Fibroblast of villous mesenchyme (primary cell): Measurements from ENCODE around the gene RSPH1. TPM values are rescaled to one million over a fixed set of nuclear protein-coding genes. Genes with fewer than 3 reads are reported as not detected.

Experiments
- DNase-seq: peaks from one replicate; pipeline ENCODE4 v3.0.0-alpha.2; 2010; ENCODE audit warnings: low read depth
- H3K4me3 ChIP-seq: 2 replicates; pipeline ENCODE4 v1.5.1; 2011; ENCODE audit warnings: low read depth, mild to moderate bottlenecking, low read length
- total RNA-seq: library from RNA; depleted of rRNA; stranded (reverse); fragments of >200 nt; gene quantifications from 2 replicates; pipeline ENCODE4 v1.2.3, GENCODE V29; 2012
- TF ChIP-seq, protein P1 (sequence below): IDR thresholded peaks from 2 replicates; pipeline ENCODE4 v1.5.1; 2012; ENCODE audit warnings: low read depth, mild to moderate bottlenecking, low read length; ENCODE audit not compliant: insufficient read depth

The RSPH1 gene
- total RNA-seq, 1 donor, result not detected

DNA sequence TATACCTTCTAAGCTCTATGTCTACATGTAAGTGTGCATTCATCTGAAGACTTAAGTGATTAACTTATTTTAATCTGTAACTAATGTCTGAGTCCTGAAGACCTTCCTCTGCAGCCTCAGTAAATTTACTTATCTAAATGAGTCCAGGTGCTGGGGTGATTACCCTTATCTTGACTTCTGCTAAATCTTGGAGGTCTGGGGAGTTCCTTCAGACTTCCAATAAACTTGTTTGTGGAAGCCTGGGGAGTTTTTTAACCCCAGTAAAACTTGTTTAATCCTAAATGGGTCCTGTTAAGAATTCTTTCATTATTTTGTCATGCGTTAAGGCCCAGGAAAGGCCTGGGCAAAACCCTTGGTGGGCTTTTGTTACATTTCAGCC, 37.0 kb downstream of the RSPH1 start:
- no peak for DNase-seq
- TF ChIP-seq, protein P1, sequence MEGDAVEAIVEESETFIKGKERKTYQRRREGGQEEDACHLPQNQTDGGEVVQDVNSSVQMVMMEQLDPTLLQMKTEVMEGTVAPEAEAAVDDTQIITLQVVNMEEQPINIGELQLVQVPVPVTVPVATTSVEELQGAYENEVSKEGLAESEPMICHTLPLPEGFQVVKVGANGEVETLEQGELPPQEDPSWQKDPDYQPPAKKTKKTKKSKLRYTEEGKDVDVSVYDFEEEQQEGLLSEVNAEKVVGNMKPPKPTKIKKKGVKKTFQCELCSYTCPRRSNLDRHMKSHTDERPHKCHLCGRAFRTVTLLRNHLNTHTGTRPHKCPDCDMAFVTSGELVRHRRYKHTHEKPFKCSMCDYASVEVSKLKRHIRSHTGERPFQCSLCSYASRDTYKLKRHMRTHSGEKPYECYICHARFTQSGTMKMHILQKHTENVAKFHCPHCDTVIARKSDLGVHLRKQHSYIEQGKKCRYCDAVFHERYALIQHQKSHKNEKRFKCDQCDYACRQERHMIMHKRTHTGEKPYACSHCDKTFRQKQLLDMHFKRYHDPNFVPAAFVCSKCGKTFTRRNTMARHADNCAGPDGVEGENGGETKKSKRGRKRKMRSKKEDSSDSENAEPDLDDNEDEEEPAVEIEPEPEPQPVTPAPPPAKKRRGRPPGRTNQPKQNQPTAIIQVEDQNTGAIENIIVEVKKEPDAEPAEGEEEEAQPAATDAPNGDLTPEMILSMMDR, result no peak
- no peak overlapping the region for H3K4me3 ChIP-seq

DNA sequence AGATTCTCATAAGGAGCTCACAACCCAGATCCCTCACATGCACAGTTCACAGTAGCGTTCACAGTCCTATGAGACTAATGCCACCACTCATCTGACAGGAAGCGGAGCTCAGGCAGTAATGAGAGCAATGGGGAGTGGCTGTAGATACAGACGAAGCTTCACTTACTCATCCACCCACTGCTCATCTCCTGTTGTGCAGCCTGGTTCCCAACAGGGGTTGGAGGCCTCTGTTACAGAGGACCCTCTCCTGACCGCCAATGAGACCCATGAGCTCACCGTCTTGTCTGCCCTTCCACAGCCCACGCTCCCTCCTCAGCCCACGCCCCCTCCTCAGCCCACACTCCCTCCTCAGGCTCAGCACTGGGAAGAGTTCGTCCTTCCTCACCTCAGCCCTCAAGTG, 39.6 kb downstream of the RSPH1 start:
- H3K4me3 ChIP-seq, result no peak overlapping the region
- TF ChIP-seq, protein P1, result no peak
- DNase-seq, result no peak

DNA sequence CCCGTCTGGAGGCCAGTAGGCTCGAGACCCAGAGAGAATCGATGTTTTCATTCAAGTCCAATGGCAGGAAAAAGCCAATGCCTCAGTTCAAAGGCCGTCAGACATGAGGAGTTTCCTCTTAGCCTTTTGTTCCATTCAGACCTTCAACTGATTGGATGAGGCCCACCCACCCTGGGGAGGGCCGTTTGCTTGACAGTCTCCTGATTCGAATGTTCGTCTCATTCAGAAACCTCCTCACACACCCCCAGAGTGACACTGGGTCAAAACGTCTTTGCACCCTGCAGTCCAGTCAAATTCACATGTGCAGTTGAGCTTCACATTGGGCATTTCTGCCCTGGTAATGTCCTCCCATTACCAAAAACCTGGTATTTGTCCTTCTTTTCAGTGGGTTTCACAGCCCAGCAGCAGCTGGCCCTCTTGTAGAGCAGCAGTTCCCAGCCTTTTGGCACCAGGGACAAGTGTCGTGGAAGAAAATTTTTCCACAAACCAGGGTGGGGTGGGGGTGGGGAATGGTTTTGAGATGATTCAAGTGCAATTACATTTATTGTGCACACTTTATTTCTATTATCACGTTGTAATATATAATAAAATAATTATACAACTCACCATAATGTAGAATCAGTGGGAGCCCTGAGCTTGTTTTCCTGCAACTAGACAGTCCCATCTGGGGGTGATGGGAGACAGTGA, 40.1 kb downstream of the RSPH1 start:
- TF ChIP-seq, protein P1, result no peak
- DNase-seq, result no peak
- H3K4me3 ChIP-seq, result no peak overlapping the region

DNA sequence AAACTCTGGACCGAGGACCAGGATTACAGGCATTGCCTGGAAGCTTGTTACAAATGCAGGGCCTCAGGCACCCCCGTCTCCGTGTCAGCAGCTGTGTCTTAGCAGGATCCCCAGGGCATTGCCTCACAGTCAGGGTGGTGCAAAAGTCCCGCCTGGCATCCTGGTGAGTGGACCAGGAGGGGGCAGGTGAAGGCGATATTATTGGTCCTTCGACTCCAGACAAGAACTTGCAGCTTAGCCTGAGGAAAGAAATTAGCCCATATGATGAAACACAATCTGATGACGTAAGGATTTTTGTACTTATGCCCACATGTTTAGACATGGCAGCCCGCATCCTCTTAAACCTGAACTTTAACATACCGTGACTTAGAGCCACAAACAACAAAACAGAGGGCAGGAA, 40.8 kb downstream of the RSPH1 start:
- TF ChIP-seq, protein P1, result no peak
- no peak overlapping the region for H3K4me3 ChIP-seq
- DNase-seq, result no peak

DNA sequence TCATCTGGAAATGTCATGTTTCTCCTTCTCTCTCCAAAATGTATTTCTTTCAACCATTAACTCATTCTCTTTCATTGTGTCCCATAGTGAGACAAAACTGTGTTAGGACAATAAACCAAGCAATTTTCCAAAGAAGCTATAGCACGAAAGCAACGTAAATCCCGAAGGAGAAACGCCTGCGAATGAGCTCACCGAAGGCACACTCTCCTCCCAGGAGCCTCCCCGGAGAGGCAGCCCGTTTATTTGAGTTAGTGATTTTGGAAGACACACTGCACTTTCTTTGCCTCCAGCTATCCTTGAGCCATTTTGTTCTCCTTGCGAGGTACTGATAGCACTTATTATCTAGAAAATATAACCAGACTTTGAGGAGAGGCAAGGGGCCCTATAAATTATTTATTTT, 41.2 kb downstream of the RSPH1 start:
- H3K4me3 ChIP-seq, result no peak overlapping the region
- DNase-seq, result no peak
- TF ChIP-seq, protein P1, result no peak

DNA sequence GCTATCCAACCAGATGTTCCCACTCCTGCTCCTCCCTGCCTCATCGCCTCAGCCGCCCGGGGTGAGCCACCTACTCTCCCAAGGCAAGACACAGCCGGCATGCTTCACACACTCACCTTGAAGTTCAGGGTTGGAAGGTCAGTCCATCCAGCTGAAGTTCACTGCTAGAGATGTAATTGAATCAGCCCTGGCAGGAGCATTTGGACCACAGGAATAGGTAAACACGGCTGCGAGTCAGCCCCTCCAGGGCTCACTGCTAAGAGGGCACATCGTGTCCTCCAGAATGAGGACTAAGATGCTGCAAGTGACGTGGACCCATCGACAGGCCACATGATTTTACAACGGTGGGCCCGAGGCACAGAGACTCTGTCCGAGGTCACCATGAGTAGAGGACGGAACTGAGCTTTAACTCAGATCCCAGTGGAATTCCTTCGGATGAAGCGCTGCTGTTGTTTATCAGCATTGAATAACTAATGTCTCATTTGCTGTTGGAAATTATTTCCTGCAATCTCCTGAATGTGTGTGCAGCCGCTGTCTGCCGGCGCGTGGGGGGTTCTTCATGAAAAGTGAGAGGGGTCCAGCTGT, 41.9 kb downstream of the RSPH1 start:
- TF ChIP-seq, protein P1, result no peak
- H3K4me3 ChIP-seq, result no peak overlapping the region
- DNase-seq, result no peak
